ENCODE measurements around the gene UPF2. TPM values are rescaled to one million over a fixed set of nuclear protein-coding genes. Genes with fewer than 3 reads are reported as not detected.

Gene UPF2
- total and polyA plus RNA-seq, 10 of the 15 experiments (the other 5 are each of a cell fraction or from before 2014, with no cell fraction given), result 21.0 to 44.4 (median 25.9) TPM

DNA sequence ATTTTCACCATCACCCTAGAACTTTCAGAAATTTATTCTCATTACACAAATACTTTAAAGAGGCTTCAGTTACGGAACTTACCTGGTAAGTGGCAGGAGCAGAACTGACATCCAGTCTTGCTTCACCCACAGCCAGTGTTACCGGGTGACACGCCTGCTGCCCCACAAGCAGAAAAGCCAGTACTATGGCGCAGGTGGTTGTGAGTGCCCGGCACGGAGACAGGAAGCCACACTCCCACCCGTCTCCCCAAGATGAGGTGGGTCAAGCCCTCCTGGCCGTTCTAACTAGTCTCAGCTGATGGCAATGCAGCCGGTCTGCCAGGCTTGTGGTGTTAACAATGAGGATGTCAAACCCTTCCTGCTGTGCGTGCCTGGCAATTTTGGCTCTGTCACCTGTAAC lies 132.5 kb downstream of the UPF2 start:
- Histone ChIP-seq H3K9me3 (replicated peaks; ENCODE audit: control insufficient read depth, insufficient read depth, low read length) (no peaks in the 10 kb centered on the region), H3K4me1 (ENCODE audit: control insufficient read depth, insufficient read depth, low read length) (peaks cover 3% of the 10 kb centered on the region; the same call in 1 of the 2 replicates), H3K4me3 (no peak overlapping the region), H3K36me3 (ENCODE audit: control insufficient read depth in 2 of 2, insufficient read depth in 2 of 2, low read length in 1 of 2) (no peaks in the 10 kb centered on the region), H3K27me3 (replicated peaks in 1 of 2; ENCODE audit: control insufficient read depth in 2 of 2, insufficient read depth in 2 of 2, low read length in 1 of 2) (no peaks in the 10 kb centered on the region), H3K4me2 (ENCODE audit: control insufficient read depth, insufficient read depth) (no peak overlapping the region), H3K27ac (ENCODE audit: control insufficient read depth, insufficient read depth) (no peak overlapping the region), H2AFZ (ENCODE audit: control insufficient read depth, low read depth, low read length) (no peak overlapping the region), H3K9ac (ENCODE audit: control insufficient read depth, insufficient read depth, low read length) (no peak overlapping the region), H4K20me1 (ENCODE audit: control insufficient read depth, insufficient read depth) (no peaks in the 10 kb centered on the region), H3K79me2 (ENCODE audit: control insufficient read depth, insufficient read depth, low read length) (no peaks in the 10 kb centered on the region)
- no peak for TF ChIP-seq NFIC (IDR thresholded peaks at IDR 0.05; ENCODE audit: low read depth, low read length)
- TF ChIP-seq TCF12 (IDR thresholded peaks at IDR 0.05; ENCODE audit: low read depth, low read length), result no peak
- 46% methylated on average over 10 of the region's 10 CpGs for WGBS (ENCODE audit: insufficient coverage, insufficient replicate concordance, low lambda C conversion rate, missing lambda C conversion rate)
- CTCF ChIA-PET, result no interaction called here
- intact Hi-C loops (cut with micrococcal nuclease; ENCODE audit: unreplicated experiment) (no loop called here), in situ Hi-C loops (cut with MboI) (no loop called here)
- BruUV-seq (replicated peaks), result no TSS peak
- SMC1A ChIA-PET (ENCODE audit: uncharacterized antibody, unreplicated experiment), result no interaction called here
- no peak for ATAC-seq
- no peak for DNase-seq (ENCODE audit: low read depth, low spot score)
- FAIRE-seq, result no peak
- POLR2A ChIA-PET, result no interaction called here
- RAD21 ChIA-PET (ENCODE audit: unreplicated experiment), result no interaction called here

- POLR2A ChIA-PET, result no interaction called here
- RAD21 ChIA-PET (ENCODE audit: unreplicated experiment), result no interaction called here
- Histone ChIP-seq H4K20me1 (ENCODE audit: control insufficient read depth, insufficient read depth) (no peaks in the 10 kb centered on the region), H2AFZ (ENCODE audit: control insufficient read depth, low read depth, low read length) (no peak overlapping the region), H3K79me2 (ENCODE audit: control insufficient read depth, insufficient read depth, low read length) (no peaks in the 10 kb centered on the region), H3K36me3 (ENCODE audit: control insufficient read depth in 2 of 2, insufficient read depth in 2 of 2, low read length in 1 of 2) (no peaks in the 10 kb centered on the region), H3K4me3 (no peak overlapping the region), H3K4me2 (ENCODE audit: control insufficient read depth, insufficient read depth) (no peak overlapping the region), H3K9me3 (replicated peaks; ENCODE audit: control insufficient read depth, insufficient read depth, low read length) (no peaks in the 10 kb centered on the region), H3K27ac (ENCODE audit: control insufficient read depth, insufficient read depth) (no peak overlapping the region), H3K27me3 (replicated peaks in 1 of 2; ENCODE audit: control insufficient read depth in 2 of 2, insufficient read depth in 2 of 2, low read length in 1 of 2) (no peaks in the 10 kb centered on the region), H3K4me1 (ENCODE audit: control insufficient read depth, insufficient read depth, low read length) (peaks cover 3% of the 10 kb centered on the region; the same call in 1 of the 2 replicates), H3K9ac (ENCODE audit: control insufficient read depth, insufficient read depth, low read length) (no peak overlapping the region)
- 50% methylated on average over 10 of the region's 10 CpGs for WGBS (ENCODE audit: insufficient coverage, insufficient replicate concordance, low lambda C conversion rate, missing lambda C conversion rate)
- in situ Hi-C loops (cut with MboI), result no loop called here
- SMC1A ChIA-PET (ENCODE audit: uncharacterized antibody, unreplicated experiment), result no interaction called here
- no TSS peak for BruUV-seq (replicated peaks)
- ATAC-seq (no peak), DNase-seq (ENCODE audit: low read depth, low spot score) (no peak), FAIRE-seq (no peak)
- intact Hi-C loops (cut with micrococcal nuclease; ENCODE audit: unreplicated experiment), result no loop called here
- TF ChIP-seq, protein P1, sequence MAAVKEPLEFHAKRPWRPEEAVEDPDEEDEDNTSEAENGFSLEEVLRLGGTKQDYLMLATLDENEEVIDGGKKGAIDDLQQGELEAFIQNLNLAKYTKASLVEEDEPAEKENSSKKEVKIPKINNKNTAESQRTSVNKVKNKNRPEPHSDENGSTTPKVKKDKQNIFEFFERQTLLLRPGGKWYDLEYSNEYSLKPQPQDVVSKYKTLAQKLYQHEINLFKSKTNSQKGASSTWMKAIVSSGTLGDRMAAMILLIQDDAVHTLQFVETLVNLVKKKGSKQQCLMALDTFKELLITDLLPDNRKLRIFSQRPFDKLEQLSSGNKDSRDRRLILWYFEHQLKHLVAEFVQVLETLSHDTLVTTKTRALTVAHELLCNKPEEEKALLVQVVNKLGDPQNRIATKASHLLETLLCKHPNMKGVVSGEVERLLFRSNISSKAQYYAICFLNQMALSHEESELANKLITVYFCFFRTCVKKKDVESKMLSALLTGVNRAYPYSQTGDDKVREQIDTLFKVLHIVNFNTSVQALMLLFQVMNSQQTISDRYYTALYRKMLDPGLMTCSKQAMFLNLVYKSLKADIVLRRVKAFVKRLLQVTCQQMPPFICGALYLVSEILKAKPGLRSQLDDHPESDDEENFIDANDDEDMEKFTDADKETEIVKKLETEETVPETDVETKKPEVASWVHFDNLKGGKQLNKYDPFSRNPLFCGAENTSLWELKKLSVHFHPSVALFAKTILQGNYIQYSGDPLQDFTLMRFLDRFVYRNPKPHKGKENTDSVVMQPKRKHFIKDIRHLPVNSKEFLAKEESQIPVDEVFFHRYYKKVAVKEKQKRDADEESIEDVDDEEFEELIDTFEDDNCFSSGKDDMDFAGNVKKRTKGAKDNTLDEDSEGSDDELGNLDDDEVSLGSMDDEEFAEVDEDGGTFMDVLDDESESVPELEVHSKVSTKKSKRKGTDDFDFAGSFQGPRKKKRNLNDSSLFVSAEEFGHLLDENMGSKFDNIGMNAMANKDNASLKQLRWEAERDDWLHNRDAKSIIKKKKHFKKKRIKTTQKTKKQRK (IDR thresholded peaks at IDR 0.05; ENCODE audit: low read depth, low read length), result no peak
- TF ChIP-seq LARP7 (IDR thresholded peaks at IDR 0.05), result no peak
- TF ChIP-seq ATF2 (IDR thresholded peaks at IDR 0.05; ENCODE audit: low read length), result no peak
- no peak for TF ChIP-seq MTA3 (IDR thresholded peaks at IDR 0.05; ENCODE audit: borderline replicate concordance, low read length)
- no peak for TF ChIP-seq CBX3 (IDR thresholded peaks at IDR 0.05; ENCODE audit: borderline replicate concordance, low read depth)
- TF ChIP-seq CHD4 (IDR thresholded peaks at IDR 0.05), result no peak
- TF ChIP-seq PKNOX1 (IDR thresholded peaks at IDR 0.05), result no peak
- no peak for TF ChIP-seq NFYA (IDR thresholded peaks at IDR 0.05; ENCODE audit: borderline replicate concordance, low read depth, low read length)
- no peak for TF ChIP-seq ZSCAN29 (IDR thresholded peaks at IDR 0.05)
- CTCF ChIA-PET, result no interaction called here
Measured at GRCh38 chr10:11909618-11910017, 133.0 kb downstream of the UPF2 start.

Data from GM12878 (cell line).